GM12873 (cell line): Measurements from ENCODE around the gene KIAA0930.

ENCODE experiments used
- TF ChIP-seq, protein P1 (sequence below): IDR thresholded peaks from 2 replicates; pipeline ENCODE4 v1.5.1; 2012; ENCODE audit warnings: low read depth, mild to moderate bottlenecking, moderate library complexity, low read length, control low read depth; ENCODE audit not compliant: insufficient read depth; ENCODE audit errors: missing control alignments

Gene KIAA0930

GRCh38 chr22:45278125-45278524 lies 37.4 kb upstream of the KIAA0930 start:
- TF ChIP-seq, protein P1, sequence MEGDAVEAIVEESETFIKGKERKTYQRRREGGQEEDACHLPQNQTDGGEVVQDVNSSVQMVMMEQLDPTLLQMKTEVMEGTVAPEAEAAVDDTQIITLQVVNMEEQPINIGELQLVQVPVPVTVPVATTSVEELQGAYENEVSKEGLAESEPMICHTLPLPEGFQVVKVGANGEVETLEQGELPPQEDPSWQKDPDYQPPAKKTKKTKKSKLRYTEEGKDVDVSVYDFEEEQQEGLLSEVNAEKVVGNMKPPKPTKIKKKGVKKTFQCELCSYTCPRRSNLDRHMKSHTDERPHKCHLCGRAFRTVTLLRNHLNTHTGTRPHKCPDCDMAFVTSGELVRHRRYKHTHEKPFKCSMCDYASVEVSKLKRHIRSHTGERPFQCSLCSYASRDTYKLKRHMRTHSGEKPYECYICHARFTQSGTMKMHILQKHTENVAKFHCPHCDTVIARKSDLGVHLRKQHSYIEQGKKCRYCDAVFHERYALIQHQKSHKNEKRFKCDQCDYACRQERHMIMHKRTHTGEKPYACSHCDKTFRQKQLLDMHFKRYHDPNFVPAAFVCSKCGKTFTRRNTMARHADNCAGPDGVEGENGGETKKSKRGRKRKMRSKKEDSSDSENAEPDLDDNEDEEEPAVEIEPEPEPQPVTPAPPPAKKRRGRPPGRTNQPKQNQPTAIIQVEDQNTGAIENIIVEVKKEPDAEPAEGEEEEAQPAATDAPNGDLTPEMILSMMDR: no peak

DNA sequence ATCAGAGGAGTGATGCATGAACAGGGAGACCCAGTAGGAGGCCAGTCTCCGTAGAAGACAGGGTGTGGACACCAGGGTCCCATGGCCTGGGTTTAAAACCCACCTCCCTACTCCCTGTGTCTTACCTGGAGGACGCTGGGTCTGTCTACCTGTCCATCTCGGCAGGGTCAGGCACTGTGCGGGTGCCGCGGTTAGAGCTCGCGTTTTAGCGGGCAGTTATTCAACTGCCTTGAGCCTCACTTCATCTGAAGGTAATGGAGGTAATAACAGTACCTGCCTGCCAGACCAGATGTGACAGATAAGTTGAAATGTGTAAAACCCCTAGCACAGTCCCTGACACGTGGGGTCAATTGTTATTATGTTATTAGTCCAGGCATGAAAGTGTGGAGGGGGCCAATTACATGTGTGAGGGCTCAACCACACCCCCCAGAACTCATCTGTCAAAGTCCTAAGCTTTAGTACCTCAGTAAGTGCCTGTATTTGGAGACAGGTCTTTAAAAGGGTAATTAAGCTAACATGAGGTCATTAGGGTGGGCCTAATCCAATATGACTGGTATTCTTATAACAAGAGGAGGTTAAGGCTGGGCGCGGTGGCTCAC lies 35.9 kb upstream of the KIAA0930 start:
- TF ChIP-seq, protein P1: no peak

GRCh38 chr22:45273452-45274075 lies 32.9 kb upstream of the KIAA0930 start:
- TF ChIP-seq, protein P1: no peak

GRCh38 chr22:45272498-45272897 lies 31.8 kb upstream of the KIAA0930 start:
- TF ChIP-seq, protein P1: no peak

DNA sequence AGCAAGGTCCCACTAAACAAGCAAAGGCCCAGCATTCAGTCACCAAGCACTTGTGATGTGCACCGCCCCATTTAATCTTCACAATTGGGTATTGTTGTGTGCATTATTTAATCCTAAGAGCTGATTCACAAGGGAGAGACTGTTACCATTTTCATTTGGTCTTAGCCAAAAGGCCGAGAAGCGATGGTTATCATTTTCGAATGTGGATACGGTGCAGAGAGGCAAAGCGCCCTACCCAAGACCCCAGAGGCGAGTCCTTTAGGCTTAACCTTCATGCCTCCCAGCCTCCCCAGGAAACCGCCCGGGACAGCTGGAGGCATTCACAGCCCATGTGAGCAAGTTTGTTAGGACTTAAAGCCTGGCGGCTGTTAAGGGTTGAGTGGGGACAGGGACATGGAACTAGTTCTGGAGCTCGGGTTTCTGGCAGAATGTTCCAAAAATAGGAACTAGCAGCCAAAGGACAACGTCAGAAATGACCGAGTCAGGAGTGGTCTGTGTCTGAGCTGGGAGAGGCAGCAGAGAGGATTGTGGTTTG lies 31.0 kb upstream of the KIAA0930 start:
- TF ChIP-seq, protein P1: no peak

GRCh38 chr22:45270095-45271020 lies 29.7 kb upstream of the KIAA0930 start:
- TF ChIP-seq, protein P1: no peak
